Glomerular endothelial cell (primary cell): Measurements from ENCODE around the gene UBFD1. TPM values are rescaled to one million over a fixed set of nuclear protein-coding genes. Genes with fewer than 3 reads are reported as not detected.
"Not testable (repeated sequence)": the region's sequence is repeated elsewhere in the genome, so short reads cannot be mapped to it uniquely, and the experiment has no call there.

Experiments
- DNase-seq: peaks from one replicate; pipeline ENCODE4 v3.0.0-alpha.2; 2011; ENCODE audit warnings: low read depth, low spot score; ENCODE audit errors: extremely low read depth
- total RNA-seq: library from RNA; depleted of rRNA; stranded (reverse); fragments of >200 nt; gene quantifications from 2 replicates; pipeline ENCODE4 v1.2.3, GENCODE V29; 2015

UBFD1 gene, protein sequence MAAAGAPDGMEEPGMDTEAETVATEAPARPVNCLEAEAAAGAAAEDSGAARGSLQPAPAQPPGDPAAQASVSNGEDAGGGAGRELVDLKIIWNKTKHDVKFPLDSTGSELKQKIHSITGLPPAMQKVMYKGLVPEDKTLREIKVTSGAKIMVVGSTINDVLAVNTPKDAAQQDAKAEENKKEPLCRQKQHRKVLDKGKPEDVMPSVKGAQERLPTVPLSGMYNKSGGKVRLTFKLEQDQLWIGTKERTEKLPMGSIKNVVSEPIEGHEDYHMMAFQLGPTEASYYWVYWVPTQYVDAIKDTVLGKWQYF
- 105 and 126 TPM in 2 replicates for total RNA-seq

DNA sequence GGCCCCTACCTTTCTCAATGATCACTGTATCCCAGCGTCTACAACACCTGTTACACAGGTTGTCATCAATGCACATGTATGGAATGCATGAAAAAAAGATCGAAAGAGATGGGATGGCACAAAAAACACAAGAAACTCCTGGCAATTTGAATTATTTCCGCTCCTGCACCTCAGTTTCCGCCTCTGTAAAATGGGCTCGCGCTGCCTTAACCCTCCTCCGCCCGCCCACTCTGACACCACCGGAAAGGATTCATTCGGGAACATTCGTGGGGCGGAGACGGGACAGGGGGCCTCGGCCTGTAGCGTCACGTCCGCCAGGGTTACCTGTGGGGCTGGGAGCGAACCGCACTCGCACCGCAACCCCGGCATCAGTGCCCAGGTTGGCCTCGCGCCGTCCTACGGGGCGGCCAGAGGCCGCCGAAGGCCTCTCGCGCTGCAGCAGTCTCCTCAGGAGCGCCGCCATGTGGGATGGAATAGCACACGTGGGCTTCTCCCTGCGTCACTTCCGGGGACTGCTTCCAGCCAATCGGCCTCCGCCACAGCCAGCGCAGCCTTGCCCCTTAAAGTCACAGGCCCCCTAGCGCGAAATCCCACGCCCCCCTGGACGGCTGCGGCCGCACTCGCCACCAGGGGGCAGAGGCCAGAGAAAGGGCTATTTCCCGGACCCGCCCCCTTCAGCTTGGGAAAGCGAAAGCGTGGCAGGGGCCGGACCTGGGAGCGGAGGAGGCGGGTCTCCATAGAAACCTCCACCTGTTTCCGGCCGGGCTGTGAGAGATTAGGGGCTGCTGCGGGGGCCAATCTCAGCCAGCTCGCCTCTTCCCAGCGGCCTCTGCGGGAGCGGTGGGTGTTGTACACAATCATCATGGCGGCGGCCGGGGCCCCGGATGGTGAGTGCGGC is at the start of gene UBFD1, which contains the start of gene EARS2:
TSS of gene UBFD1 (plus strand) at position 847 of the 898 bp plus-strand sequence. CDS start at position 863, 16 bp downstream.
TSS of gene EARS2 (minus strand) at position 470 of the 898 bp plus-strand sequence. CDS start at position 463, 7 bp downstream.
- peak; percentile 79 for DNase-seq

DNA sequence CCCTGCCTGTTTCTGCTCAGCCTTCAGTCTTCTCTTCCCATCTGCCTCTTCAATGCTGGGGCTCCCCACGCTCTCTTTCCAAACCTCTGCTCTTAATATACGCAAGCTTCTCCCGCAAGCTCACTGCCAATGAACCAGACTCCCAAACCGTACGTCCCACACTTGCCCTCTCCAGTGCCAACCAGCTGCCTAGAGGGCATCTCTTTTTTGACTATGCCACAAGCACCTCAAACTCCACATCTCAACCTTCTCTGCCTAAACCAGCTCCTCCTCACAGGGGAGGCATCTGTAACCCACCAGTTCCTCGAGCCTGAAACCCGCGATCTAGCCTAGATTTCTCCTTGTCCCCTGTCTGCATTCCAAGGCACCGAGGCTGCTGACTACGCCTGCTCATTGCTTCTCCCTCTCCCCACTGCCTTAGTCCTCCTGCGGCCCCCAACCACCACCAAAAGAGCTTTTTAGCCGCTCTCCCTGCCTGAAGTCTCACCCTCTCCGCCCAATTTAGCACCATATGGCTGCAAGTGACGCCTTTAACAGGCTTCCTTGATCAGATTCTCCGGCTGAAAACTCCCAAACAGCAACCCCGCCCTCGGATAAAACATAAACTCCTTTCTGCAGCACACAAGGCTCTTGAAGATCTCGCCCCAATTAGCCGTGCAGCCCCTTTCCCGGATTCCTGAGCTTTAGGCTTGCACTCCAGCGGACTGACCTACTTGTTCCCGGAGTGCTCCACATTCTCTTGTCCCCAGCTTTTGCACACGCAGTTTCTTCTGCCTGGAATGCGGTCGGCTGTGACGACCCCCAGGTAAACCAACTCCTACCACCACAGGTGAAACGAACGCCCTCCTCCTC is 48.7 kb upstream of the UBFD1 start:
- no peak for DNase-seq

DNA sequence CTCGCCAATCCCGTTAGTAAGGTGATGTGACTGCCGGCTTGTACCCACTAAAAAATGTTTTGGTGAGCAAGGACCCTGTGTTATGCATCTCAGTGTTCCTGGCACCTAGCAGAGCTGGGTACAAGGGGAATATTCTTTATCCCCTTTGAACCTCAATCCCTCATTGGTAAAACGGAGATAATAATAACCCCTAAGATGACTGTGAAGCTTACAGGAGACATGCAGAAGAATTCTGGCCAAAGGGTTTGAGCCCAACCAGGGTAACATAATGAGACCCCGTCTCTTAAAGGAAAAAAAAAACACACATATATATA is 48.1 kb upstream of the UBFD1 start:
- no peak for DNase-seq

DNA sequence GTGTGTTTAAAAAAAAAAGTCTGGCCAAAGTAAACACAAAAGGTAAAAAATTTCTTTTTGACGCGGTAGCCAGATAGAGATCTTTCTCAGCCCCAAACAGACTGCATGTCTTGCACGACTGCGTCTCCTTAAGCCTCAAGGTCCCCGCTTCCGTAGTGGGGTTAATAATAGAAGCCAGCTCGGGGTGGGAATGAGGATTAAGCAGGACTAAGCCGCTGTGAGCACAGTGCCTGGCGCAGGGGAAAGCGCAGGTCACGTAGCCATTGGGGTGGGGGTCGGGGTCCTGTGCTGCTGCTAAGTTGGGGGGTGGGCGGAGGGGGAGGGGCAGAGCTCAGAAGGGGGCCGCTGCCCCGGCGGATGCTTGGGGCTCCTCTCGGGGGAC is 47.8 kb upstream of the UBFD1 start:
- DNase-seq = no peak

DNA sequence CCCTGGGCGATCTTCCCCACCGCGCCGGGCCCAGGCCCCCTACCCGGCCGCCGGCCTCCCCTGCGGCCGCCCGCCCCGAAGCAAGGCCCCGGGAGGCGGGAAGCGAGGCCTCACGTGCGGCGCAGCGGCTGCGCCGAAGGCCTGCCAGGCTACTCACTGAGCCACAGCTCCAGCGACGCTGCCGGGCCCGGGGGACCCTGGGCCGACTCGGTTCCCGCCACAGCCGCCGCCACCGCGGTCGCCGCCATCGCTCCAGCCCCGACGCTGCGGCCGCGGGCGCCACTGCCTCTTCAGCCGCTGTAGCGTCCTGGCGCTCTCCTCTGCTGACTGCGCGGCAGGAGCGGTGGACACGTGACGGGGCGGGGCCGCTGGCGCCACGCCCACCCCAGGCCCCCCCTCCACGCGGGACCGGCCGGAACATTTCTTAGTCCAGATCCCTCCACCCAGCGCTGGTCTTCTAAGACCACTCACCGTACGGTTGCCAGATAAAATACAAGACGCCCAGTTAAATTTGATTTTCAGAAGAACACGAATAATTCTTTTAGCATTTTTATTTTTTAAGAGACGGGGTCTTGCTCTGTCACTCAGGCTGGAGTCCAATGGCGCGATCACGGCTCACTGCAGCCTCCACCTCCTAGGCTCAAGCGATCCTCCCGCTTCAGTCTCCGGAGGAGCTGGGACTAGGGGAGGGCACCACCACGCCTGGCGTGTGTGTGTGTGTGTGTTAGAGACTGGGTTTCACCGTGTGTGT is 47.2 kb upstream of the UBFD1 start, which contains the start of gene GGA2:
TSS of gene GGA2 (minus strand) at position 331 of the 751 bp plus-strand sequence. CDS start at position 248, 83 bp downstream.
- DNase-seq = no peak

DNA sequence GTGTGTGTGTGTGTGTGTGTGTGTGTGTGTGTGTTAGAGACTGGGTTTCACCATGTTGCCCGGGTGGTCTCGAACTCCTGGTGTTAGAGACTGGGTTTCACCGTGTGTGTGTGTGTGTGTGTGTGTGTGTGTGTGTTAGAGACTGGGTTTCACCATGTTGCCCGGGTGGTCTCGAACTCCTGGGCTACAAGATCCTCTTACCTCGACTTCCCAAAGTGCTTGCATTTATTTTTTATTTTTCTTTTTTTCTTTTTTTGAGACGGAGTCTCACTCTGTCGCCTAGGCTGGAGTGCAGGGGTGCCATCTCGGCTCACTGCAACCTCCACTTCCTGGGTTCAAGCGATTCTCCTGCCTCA is 46.6 kb upstream of the UBFD1 start:
- DNase-seq = not testable (repeated sequence)

DNA sequence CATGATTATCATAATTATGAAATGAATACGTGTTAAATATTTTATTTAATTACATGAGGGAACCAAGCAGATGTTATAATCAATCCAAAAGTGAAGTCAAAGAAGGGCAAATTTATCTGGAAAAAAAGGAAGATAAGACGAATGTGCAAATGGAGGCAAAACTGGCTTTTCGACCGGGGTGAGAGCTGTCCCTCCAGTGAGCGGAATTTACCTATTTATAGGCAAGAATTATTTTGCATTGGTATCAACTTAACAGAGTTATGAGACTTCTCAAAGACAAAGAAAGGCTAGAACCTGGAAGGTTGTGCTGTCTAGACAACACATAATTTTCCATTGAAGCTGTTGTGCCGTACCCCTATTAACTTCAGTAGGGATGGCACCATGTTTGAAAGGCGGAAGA is 45.8 kb upstream of the UBFD1 start:
- no peak for DNase-seq

DNA sequence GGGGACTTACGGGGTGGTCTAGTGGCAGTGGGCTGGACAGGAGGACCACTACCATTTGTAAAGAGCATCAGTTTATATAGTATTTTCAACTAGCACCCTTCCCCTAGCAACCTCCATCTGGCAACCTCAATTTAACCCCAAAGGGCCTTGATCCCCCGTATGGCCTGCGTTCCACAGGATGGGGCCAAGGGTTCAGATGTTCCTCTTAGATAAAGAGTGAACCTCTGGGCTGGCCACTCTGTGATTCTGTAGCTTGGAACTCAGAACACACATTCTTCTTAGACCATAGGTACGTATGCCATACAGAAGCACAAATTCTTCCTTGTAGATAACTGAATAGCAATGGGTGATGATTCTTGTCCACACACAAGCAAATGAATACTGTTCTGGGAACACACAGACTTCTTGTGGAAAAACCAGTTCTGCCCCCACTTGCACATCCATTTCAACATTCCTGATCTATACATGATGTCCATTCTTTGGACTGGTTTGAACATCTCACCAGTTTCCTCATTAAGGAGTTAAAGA is 45.3 kb upstream of the UBFD1 start:
- no peak for DNase-seq

DNA sequence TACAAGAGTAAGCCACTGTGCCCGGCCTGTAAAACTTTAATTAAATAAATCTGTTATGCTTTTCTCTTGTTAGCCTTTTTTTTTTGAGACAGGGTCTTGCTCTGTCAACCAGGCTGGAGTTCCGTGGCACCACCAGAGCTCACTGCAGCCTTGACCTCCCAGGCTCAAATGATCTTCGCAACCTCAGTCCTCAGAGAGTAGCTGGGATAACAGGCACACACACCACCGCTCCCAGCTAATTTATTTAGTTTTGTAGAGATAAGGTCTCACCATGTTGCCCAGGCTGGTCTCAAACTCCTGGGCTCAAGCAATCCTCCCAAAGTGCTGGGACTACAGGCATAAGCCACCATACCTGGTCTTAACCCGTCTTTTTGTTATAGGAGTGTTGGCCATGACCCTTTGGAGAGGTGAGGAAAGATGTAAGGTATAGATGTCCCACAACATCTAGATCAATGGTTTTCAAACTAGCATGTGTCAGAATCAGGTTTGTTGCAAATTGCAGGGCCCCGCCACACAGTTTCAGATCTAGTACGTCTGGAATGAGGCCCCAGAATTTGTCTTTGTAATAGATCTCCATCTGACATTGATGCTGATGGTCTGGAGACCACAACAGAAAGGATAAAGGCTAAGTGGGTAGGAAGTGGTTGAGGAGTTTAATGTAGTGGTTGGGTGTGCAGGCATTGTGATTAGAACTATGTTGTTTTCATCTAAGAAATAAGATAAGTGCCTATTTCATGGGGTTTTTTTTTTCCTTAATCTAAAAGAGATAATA is 43.0 kb upstream of the UBFD1 start:
- DNase-seq = no peak

DNA sequence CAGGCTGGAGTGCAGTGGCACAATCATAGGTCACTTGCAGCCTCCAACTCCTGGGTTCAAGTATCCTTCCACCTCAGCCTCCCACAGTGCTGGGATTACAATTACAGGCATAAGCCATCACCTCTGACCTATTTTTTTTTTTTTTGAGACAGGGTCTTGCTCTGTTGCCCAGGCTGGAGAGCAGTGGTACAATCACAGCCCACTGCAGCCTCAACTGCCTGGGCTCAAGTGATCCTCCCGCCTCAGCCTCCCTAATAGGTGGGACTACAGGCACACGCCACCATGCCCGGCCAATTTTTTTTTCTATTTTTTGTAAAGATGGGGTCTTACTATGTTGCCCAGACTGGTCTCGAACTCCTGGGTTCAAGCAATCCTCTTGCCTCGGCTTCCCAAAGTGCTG is 41.6 kb upstream of the UBFD1 start:
- no peak for DNase-seq

DNA sequence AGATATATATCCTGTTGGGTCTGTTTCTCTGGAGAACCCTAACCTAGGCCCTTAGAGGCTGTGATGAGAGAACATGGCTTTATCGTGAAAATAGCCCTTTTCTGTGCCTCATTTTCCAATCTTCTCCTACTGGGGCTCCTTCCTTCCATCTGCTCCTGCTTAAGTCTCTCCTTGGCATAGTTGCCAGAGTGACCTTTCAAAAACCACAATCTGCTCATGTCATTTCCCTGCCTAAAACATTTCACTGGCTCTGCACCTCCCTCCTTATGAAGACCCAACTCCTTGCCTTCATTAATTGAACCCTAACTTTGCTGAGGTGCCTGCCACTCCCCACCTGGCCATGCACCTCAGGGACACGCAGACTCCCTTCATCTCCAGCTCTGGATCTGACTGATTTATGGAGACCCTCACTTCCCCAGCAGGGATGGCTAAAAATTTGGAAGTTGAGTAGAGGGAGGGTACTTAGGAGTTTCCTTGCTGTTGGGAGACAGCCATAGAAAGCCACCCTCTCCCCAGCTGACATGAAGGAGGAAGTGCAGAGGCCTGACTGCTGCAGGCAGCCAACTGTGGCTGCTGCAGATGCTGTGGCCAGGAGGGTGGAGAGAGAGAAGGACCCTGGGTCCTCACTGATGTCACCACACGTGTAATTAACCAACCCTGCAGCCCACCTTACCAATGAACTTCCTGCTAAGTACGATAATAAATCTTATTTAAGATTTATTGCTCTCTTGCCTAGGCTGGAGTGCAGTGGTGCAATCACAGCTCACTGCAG is 41.0 kb upstream of the UBFD1 start:
- DNase-seq = no peak

DNA sequence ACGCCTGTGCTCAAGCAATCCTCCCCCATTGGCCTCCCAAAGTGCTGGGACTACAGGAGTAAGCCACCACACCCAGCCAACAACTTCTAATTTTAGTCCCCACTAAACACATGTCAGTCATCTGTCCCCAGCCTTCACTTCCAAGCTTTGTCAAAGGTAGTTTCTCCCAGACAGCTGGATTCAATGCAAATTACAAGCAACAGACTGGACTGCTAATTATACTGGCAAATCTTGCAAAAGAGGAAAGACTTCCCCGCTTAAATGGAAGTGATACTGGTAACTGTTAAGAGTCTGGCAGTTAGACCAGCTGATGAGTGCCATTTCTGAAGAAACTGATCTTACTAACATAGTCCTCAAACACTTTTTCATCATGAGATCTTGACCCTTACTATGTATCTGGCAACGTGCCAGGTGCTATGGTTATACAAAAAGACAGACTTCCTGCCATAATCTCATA is 39.1 kb upstream of the UBFD1 start:
- DNase-seq = no peak

DNA sequence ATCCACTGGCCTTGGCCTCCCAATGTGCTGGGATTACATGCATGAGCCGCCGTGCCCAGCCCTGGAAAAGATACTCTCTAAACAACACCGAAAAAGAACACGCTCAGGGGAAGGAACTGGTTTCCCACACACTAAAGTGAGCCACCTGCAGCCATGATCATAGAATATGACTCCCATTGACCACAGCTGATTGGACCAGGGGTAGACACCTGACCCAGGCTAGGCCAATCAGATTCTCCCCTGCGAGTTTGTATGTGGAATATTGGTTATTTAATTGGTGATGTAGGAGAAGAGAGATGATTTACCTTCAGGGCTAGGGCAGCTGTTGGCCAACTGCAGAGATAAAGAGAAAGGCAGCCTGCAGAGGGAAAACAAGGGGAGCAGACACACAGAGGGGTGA is 38.2 kb upstream of the UBFD1 start:
- no peak for DNase-seq

DNA sequence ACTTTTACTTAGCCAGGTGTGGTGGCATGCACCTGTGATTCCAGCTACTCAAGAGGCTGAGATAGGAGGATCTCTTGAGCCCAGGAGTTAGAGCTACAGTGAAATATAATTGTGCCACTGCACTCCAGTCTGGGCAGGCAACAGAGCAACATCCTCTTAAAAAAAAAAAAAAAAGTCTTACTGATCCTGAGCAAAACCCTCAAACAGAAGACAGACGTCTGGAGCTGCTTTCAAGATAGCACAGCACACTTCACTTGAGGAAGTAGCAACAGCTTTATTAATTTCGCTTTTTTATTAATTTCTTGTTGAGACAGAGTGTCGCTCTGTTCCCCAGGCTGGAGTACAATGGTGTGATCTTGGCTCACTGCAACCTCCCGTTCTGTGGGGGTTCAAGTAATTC is 37.0 kb upstream of the UBFD1 start:
- no peak for DNase-seq

DNA sequence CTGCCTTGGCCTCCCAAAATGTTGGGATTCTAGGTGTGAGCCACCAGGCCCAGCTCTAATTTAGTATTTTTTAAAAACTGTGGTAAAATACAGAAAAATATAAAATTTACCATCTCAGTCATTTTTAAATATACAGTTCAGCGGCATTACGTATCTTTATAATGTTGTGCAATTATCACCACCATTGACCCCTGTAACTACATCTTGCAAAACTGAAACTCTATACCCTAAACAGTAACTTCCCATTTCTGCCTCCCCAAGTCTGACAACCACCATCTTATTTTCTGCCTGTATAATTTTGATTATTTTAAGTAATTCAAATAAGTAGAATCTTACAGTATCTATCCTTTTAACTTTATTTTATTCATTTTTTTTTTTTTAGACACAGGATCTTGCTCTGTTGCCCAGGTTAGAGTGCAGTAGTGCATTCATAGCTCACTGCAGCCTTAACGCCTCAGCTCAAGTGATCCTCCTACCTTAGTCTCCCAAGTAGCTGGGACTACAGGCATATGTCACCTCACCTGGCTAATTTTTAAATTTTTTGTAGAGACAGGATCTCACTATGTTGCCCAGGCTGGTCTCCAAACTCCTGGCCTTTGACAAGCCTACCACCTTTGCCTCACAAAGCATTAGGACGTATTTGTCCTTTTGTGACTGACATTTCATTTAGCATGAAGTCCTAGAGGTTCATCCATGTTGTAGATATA is 36.3 kb upstream of the UBFD1 start:
- DNase-seq = no peak

DNA sequence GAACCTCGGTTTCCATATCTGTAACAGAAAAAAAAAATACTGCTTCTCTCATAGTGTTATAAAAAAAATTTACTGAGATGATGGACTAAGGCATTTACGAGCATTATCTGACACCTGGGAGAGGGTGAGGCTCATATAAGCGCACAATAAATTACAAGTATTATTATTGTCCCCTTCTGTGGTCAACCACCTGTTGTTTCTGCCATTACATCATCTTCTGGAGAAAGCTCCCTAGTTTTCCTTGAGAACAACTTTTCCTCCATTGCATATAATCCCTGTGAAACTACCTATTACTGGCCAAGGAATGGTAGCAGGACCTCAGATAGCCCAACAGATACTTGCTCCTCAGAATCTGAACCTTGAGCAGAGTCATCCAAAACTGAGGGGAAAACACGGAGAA is 35.6 kb upstream of the UBFD1 start:
- no peak for DNase-seq

DNA sequence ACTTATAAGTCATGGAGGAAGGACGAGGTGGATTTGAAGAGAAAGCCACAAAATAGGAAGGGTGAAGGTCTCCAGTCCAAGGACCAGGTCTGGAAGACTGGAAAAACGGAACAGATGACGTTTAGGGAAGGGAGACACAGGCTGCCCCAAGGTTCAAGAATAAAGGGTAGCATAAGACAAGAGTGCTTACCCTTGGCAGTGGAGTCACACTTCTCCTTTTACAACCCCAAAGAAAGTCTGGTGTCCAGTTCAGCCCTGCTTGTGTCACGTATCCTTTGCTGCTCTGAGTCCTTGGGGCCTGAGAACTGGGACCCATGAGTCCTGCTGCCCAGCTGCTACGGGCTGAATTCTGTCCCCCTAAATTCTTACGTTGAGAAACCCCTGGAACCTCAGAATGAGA is 34.2 kb upstream of the UBFD1 start:
- no peak for DNase-seq

DNA sequence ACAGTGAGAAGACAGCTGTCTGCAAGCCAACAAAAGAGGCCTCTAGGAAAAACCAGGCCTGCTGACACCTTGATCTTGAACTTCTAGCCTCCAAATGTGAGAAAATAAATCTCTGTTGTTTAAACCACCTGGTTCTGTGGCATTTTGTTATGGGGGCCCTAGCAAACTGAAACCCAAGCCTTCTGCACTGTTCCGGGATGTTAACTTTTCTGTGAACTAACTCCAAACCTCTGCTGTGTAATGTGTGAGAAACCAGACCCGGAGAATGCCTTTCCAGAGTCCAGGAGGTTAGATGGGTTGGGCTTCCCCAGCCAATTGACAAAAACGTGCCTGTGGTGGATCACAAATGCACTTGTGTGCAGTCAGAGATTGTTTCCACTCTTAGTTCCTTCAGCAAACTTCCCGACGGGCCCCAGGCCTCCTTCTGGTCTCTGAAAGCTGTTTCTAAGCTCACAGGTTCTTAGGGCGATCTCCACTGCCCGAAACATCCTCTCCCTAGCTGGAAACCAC is 33.6 kb upstream of the UBFD1 start:
- no peak for DNase-seq
